DMS153 treated with DMSO at 0.1 percent for 48 hours (cell line): Measurements from ENCODE around the gene ZBTB25.

Source experiments
- DNase-seq: peaks from one replicate; lab custom pipeline; 2025; ENCODE audit not compliant: unreplicated experiment; lab: John Stamatoyannopoulos, UW

ZBTB25 gene

DNA sequence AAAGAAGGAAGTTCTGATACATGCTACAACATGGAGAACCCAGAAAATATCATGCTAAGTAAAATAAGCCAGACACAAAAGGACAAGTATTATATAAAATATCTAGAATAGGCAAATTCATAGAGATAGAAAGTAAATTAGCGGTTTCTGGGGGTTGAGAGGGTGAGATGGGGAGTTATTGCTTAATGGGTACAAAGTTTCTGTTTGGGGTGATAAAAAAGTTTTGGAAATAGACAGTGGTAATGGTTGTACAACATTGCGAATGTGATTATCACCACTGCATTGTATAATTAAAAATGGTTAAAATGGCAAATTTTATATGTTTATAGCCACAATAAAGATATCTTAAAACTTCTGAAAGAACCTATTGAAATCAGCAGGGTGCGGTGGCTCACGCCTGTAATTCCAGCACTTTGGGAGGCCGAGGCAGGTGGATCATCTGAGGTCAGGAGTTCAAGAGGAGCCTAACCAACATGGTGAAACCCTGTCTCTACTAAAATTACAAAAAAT, 15.0 kb downstream of the ZBTB25 start:
- DNase-seq = no peak

DNA sequence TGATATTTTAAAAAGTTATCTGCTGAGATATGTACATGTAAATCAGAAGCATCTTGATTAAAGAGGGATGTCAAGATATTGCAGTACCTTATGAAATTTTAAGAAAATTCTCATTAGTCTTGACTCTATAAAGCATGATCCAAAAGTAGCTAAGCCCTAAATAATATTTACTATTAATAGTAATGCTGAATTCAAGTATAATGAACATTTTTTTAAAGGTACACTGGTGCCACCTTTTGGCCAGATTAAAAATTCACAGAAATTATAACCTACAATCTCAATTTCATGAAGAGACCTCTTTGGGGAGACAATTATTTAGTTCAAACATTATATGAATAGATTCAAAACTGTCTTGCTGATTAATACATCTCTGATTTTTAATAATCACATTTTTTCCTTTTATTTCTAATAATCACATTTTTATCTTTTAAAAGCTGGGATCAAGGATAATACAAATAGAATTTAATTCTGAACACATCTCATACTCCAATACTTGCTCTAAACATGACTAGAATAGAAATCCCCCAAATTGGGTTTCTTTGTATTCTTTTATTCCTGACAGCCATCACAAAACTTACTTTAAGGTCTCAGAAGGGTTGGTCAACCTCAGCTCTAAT, 24.9 kb downstream of the ZBTB25 start:
- peak; percentile 27 for DNase-seq

DNA sequence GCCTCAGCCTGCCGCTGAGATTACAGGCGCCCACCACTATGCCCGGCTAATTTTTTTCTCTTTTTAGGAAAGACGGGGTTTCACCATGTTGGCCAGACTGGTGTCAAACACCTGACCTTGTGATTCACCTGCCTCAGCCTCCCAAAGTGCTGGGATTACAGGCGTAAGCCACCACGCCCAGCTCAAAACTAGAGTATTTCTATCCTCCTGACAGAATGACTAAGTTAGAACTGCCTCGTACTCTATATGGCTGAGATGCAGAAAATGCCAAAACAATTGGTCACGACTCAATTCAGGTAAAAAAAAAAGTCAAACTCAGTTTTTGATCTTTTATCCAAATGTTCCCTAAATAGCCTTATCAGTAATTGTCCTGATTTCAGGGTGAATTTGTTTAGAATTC, 27.2 kb downstream of the ZBTB25 start:
- no peak for DNase-seq

DNA sequence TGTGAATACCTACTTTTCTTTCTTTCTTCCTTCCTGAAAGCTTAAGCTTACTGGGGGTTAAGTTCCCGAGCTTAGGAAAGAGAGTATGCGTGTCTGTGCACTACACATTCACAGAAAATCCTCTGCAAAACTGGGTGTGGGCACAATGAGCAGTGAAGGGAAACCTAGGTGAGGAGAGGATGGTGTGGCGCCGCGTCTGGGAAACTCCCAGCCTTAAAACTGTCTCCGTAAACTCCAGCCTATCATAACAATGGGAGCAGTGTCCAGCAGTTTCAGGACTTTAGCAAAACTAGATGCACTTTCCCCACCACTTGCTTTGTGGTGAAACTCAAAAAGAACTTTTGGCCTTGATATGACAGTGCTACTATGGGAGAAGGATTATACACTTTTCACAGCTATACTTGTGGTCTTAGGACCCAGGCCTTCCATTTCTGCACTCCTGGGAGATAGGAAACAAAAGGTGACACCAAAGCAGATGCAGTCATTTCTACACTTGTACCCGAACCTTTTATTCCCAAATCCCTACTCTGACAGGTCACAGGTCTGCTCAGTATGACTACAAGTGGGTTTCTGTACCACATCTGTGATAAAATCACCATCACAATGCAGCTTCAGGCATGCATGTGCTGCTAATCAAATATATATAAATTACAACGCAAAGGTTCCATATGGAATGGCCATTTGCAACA, 27.9 kb downstream of the ZBTB25 start:
- no peak for DNase-seq

DNA sequence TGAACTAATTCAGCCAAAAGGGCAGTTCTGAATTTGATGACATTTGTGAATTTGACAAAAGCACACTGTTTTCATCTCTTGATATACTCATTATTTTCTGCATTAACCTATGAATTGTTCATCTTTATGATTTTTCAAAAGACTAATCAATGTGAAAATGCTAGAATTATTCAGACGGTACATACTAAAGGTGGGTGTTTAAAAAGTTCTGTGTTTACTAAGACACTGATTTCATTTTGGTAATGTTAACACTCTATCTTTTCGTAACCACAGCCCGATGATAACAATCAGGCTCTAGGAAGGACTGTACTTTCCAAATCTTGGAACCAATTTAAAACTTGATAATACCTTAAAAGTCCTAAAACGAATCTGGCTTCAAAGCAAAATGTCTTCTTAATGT, 28.9 kb downstream of the ZBTB25 start:
- DNase-seq = no peak

DNA sequence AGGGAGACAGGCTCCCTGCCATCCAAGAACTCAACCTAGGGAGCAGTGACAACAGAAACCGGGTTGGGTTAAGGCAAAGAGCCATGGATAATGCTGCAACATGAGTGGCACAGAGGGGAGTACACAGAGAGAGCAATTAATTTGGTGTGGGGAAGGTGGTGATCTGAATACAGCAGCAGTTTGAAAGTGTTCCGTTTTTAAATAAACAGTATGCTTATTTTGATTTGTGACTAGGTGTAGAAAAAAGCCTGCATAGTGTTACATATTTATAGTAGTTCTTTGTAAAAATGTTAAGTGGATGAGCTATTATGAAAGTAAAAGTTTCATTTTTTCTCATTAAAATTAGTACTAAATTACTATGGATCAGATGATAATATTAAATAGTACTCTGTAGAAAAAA, 29.6 kb downstream of the ZBTB25 start:
- DNase-seq = no peak

DNA sequence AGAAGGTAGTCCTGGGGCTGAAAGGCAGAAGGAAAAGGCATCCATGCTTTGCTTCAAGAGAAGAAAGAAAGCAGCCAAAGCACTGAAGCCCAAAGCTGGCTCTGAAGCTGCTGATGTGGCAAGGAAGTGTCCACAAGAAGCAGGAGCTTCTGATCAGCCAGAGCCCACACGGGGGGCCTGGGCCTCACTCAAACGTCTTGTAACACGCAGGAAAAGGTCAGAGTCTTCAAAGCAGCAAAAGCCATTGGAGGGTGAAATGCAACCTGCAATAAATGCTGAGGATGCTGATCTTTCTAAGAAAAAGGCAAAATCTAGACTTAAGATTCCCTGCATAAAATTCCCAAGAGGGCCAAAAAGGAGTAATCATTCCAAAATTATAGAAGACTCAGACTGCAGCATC, 35.2 kb downstream of the ZBTB25 start:
- no peak for DNase-seq

DNA sequence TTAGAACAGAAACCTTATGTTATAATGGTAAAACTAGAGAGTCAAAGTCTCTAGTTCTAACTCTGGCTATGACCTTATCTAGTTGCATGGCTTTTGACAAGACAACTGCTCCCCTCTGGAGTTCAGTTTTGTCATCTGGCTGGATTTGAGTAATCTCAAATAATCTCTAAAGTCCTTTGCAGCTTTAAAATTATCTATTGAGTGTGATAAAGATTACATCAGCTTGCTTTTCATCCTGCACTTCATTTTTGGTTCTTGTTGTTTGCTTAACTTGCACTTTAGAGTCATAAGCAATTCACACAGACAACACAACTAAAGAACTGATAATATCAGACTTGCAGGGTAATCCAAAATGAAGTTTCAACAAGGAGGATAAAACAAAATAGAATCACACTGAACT, 36.1 kb downstream of the ZBTB25 start:
- DNase-seq = no peak

DNA sequence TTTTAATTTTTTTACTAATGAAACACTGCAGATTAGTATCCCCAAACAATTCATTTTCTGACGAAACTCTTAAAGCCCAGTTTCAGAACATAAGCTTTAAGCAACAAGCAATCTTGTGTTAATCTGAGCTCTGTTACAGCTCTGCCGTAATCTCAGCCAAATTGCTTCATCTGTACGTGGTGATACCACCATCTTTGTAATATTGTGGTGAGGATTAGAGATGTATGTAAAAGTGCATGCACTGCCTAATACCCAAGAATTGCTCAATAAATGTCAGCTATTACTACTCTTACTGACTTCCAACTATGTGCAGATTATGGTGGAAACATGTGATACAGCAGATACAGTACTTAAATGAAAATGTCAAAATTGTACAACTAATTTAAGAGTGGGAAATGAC, 36.5 kb downstream of the ZBTB25 start:
- DNase-seq = no peak

DNA sequence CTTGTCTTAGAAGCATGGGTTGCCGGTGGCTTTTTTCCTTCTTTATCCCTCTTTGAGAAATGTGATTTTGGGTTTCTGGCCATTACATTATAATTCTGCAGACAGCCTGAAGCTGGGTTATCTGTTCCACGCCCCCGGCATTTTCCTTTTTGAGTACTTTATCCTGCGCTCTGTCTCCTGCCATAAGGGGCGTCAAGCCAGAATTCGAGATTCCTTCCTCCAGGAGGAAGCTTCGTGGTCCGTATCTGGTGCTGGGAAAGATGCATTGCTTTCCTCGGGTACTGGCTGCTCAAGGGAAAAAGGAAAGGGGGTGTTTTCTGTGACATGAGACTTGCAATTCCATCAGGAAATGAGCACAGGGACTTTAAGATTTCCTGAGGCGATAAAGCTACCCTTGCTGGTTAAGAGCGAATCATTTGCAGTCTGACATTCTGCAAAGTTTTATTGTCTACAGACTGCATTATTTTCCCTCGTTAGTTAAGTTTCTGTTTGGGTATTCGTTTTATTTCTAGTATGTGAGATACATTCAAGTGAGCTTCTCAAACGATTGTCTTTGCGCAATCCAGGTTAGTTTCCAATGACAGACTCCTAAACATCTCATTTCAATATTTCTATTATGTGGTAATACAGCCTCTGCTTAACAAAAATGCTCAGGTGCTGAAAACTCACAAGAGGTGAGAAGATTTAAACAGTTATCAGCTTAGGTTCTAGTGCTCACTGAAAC, 37.6 kb downstream of the ZBTB25 start:
- DNase-seq = no peak

DNA sequence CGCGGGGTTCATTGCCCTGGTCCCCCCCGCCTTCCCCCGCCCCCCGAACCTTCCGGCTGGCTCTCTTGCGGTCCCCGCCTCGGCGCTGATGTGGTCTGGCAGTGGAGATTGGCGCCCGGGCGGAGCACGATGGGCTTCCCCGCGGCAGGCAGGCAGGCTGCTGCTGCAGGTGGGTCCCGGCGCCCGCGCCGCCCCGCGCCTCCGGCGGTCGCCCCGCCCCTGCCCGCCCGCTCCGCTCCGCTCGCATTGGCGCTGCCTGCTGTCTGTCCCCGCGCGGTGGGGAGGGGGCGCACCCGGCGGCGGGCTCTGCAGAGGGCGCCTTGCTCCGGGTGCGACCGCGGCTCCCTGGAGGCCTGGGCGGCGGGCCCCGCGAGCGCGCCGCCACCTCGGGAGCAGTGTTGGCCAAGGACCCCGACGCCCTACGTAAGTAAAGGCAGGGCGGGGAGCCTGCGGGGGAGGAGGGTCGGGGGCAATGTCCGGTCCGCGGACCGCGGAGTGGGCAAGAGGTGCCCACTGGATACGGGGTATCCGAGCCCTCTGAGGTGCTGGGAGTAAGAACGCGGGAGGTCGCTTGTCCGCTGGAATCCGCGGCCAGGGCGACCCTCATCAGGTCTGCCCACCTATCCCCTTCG, 38.3 kb downstream of the ZBTB25 start, which contains the start of gene AKAP5:
TSS of gene AKAP5 (plus strand) at position 309 of the 632 bp plus-strand sequence. CDS start 2,896 bp downstream, outside the sequence.
- peak; percentile 41 for DNase-seq

DNA sequence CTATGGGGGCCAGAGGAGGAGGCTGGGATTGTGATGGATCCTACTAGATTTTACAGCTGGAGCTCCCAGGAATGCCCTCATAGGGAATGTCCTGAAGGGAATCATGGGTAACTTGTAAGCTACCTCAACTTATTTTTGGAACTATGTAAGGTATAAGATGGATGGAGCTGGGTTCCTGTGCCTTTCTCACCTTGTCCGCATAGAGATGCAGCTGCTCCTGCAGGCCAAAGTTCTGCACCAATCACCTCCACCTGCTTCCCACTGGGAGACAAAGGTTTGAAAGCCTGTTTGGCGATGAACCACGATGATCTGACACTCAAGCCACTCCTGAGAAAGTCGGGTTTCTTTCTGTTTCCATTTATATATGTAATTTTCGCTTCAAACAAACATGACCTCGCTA, 39.0 kb downstream of the ZBTB25 start:
- no peak for DNase-seq

DNA sequence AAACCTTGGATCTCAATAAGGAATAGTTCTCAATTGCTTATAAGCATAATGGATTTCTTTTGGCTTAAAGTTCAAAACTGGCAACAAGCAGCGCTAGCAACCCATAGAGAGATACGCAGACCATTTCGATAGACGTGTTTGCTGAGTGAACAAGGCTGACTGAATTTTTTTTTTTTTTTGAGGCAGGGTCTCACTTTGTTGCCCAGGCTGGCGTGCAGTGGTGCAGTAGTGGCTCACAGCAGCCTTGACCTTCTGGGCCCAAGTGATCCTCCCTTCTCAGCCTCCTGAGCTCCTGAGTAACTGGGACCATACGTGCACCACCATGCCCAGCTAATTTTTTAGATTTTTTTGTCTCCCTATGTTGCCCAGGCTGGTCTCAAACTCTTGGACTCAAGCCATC, 39.8 kb downstream of the ZBTB25 start:
- no peak for DNase-seq

DNA sequence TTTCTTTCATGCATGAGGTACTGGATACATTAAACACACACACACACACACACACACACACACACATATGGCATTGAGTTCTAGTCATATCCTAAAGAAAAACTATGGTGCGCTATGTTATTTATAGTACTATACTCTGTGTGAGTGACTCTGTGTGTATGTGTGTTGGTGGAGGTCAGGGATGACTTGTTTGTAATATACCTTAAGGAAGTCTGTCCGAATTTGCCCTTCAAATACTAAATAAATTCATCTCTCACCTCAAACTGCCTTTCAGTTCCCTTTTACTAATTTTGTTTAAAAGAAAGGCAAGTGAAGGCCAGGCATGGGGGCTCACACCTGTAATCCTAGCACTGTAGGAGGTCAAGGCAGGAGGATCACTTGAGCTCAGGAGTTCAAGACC, 40.4 kb downstream of the ZBTB25 start:
- DNase-seq = no peak

DNA sequence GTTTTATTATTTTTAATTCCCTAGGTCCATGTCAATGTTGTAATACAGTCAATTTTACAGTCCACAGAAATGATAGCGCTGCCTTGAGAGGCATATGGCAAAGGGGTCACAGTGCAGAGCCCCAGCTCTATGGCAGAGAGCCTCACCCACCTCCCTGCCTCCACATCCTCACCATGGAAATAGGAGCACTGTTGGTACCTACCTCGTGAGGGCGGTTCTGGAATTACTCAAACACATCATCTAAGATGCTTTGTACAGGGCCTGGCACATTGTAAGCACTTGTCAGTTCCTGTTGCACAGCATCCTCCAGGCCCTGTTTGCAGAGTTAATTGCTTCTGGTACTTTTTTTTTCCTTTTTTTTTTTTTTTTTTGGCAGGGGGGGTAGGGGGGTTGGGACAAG, 42.4 kb downstream of the ZBTB25 start:
- no peak for DNase-seq

DNA sequence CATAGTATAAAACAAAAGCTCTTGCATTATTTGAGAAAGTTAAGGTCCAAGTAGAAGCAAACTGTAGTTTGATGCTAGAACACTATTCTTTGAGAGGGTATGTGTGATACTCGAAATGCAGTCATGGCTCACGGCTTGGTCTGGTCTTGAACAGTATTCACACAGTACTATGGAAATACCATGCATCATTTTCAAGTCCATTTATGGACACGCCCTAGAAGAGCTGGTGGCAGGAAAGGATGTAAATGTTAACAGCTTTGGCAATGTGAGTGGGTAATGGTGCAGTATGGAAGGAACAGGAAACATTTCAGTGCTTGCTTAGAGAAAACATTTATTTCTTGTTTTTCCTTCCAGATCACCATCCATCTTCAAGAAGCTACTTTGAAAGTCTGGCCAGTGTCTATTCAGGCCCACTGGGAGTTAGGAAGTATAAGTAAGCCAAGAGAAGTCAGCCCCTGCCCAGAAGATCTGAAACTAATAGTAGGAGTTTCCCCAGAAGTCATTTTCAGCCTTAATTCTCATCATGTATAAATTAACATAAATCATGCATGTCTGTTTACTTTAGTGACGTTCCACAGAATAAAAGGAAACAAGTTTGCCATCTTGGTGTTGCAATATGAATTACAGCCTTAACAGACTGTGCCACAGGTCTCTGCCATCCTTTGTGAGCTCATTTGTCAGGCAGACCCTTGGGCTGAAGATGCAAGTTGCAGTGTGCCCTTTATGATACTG, 44.1 kb downstream of the ZBTB25 start:
- DNase-seq = no peak

DNA sequence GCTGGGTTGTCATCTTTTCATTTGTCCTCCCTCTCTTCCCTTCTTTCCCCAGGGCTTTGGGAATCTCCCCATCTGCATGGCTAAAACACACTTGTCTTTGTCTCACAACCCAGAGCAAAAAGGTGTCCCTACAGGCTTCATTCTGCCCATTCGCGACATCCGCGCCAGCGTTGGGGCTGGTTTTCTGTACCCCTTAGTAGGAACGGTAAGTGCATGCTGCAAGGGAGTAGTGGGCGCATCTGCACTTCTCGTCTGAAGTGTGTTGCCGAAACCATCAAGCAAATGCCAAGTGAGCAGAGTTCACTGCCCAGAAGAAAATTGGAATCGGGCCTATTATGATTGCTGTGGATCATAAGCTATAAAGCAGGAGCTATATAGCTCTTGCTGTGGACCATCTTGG, 49.0 kb downstream of the ZBTB25 start:
- DNase-seq = no peak

DNA sequence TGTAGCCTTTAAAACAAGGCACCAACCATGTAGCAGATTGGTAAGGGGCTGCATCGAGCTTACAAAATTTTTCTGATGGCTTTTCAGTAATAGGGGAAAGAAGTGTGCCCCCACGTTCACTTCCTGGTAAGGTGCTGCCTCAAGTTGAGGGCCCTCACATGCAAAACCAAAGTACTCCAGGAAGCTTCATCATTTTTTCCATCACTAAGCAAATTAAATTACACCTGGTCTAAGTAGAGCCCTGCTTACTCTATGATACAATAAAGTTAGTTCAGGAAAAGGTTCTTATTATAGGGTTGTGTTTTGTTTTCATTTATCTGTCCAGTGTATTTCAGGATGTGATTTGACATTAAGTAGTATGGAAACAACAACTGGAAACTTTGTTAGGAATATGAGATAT, 53.4 kb downstream of the ZBTB25 start:
- DNase-seq = no peak

DNA sequence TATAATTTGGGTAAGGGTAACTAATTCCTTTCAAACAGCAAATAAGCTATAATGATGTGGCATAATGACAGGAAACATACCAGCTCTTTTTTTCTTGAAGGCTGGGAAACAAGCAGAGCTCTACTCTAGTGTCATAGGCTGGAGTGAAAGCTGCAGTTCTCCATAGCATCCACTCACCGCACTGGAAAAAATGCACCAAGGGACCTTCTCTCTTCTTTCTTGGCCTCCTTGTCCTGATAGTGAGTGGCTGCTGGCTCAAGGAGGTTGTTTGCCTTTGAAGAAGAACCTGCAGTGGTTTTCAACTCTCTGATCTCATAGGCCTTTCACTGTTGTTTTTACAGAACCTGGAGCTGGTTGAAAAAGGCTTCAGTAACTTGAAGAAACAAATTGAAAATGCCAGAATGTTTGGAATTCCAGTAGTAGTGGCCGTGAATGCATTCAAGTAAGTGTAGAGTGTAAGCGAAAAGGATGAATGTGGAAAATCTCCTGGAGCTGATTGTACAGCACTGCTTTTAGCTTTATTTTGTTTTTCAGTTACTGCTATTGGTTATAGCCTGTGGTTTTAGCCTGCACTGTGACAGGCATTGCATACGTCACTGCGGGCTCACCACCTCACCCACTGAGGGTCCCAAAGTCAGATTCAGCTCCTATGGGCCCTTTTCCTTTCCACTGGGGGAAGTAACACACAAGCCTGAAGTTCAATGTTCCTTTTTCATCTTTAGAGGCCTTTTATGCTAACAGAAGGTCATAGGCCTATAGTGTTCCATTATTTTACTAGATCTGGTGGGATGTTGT, 55.6 kb downstream of the ZBTB25 start:
- no peak for DNase-seq
